ENCODE measurements around the gene MZT2B.

The MZT2B gene

GRCh38 chr2:130183512-130184373, 1.7 kb downstream of the MZT2B start:
- H3K27ac ChIP-seq (replicated peaks), result no peak overlapping the region; the same call in 1 of the 2 replicates
- no peaks in the 10 kb centered on the region for H3K27me3 ChIP-seq (ENCODE audit: insufficient read depth, poor library complexity, severe bottlenecking)
- DNase-seq (ENCODE audit: low read depth in 1 of 2, low spot score in 1 of 2), result no peak
- peak overlapping the region; percentile 94 for H3K4me3 ChIP-seq (replicated peaks; ENCODE audit: insufficient read depth, low read length)
- TF ChIP-seq GABPA (IDR thresholded peaks at IDR 0.05; ENCODE audit: low read depth) (no peak), REST (IDR thresholded peaks at IDR 0.05; ENCODE audit: insufficient replicate concordance, low read depth) (no peak), POLR2AphosphoS5 (IDR thresholded peaks at IDR 0.05; ENCODE audit: low read depth) (no peak), SPI1 (IDR thresholded peaks at IDR 0.05; ENCODE audit: borderline replicate concordance, low read depth) (no peak), CTCF (IDR thresholded peaks at IDR 0.05; ENCODE audit: insufficient read depth, low read length) (no peak)

- H3K27me3 ChIP-seq (ENCODE audit: insufficient read depth, poor library complexity, severe bottlenecking), result no peaks in the 10 kb centered on the region
- no peak overlapping the region for H3K27ac ChIP-seq (replicated peaks)
- H3K4me3 ChIP-seq (replicated peaks; ENCODE audit: insufficient read depth, low read length), result no peak overlapping the region
- DNase-seq (ENCODE audit: low read depth in 1 of 2, low spot score in 1 of 2), result no peak
- TF ChIP-seq POLR2AphosphoS5 (IDR thresholded peaks at IDR 0.05; ENCODE audit: low read depth) (no peak), SPI1 (IDR thresholded peaks at IDR 0.05; ENCODE audit: borderline replicate concordance, low read depth) (no peak), GABPA (IDR thresholded peaks at IDR 0.05; ENCODE audit: low read depth) (no peak), REST (IDR thresholded peaks at IDR 0.05; ENCODE audit: insufficient replicate concordance, low read depth) (peak; percentile 53), CTCF (IDR thresholded peaks at IDR 0.05; ENCODE audit: insufficient read depth, low read length) (no peak)
Observed at GRCh38 chr2:130185436-130185835, 3.4 kb downstream of the MZT2B start.

GRCh38 chr2:130185896-130186295, 3.8 kb downstream of the MZT2B start:
- DNase-seq (ENCODE audit: low read depth in 1 of 2, low spot score in 1 of 2), result no peak
- H3K4me3 ChIP-seq (replicated peaks; ENCODE audit: insufficient read depth, low read length), result no peak overlapping the region
- H3K27ac ChIP-seq (replicated peaks), result no peak overlapping the region
- no peak for TF ChIP-seq GABPA (IDR thresholded peaks at IDR 0.05; ENCODE audit: low read depth)
- TF ChIP-seq SPI1 (IDR thresholded peaks at IDR 0.05; ENCODE audit: borderline replicate concordance, low read depth), result no peak
- no peak for TF ChIP-seq POLR2AphosphoS5 (IDR thresholded peaks at IDR 0.05; ENCODE audit: low read depth)
- TF ChIP-seq CTCF (IDR thresholded peaks at IDR 0.05; ENCODE audit: insufficient read depth, low read length), result no peak
- no peaks in the 10 kb centered on the region for H3K27me3 ChIP-seq (ENCODE audit: insufficient read depth, poor library complexity, severe bottlenecking)
